GM06990 (cell line): ENCODE results near the gene PPP2R1B.

Experiments used
- DNase-seq: peaks from one replicate; pipeline ENCODE4 v3.0.0-alpha.2; 2011; ENCODE audit not compliant: insufficient read length; ENCODE audit errors: extremely low read depth
- H3K27me3 ChIP-seq: replicated peaks from 2 replicates; pipeline ENCODE4 v1.6.0; 2011; ENCODE audit warnings: low read length; ENCODE audit not compliant: control insufficient read depth, insufficient read depth
- H3K36me3 ChIP-seq: 2 replicates; pipeline ENCODE4 v1.5.1; 2011; ENCODE audit warnings: low read length; ENCODE audit not compliant: control insufficient read depth, insufficient read depth
- H3K4me3 ChIP-seq: replicated peaks from 2 replicates; pipeline ENCODE4 v1.5.1; 2011; ENCODE audit warnings: low read depth, mild to moderate bottlenecking, control low read depth, low read length
- TF ChIP-seq, protein P1 (sequence below): IDR thresholded peaks from 2 replicates; pipeline ENCODE4 v1.5.1; 2011; ENCODE audit warnings: low read length, control low read depth, mild to moderate bottlenecking, inconsistent platforms; ENCODE audit not compliant: insufficient read depth, poor library complexity, severe bottlenecking

Gene PPP2R1B

DNA sequence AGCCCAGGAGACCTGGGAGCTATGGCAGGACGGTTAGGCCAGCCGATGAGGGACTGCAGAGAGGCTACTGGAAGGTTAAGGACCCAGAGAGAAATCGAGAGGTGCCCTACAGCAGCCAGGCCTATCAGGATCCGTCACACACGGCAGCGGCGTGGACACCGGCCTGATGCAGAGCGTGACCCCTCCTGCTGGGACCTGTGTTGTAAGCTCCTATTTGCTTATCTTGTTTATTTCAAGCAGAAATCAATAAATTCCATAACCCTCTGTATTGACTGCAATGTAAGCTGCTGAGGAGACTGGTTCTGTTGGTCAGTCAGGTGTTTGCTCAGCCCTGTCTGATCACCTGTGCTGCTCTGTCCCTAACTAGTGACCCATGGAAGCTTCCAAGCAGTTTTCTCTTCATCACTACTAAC lies 39.9 kb downstream of the PPP2R1B start:
- no peak for DNase-seq
- Histone ChIP-seq H3K36me3 (peaks cover 20% of the 10 kb centered on the region), H3K27me3 (no peaks in the 10 kb centered on the region), H3K4me3 (no peak overlapping the region)
- TF ChIP-seq, protein P1, sequence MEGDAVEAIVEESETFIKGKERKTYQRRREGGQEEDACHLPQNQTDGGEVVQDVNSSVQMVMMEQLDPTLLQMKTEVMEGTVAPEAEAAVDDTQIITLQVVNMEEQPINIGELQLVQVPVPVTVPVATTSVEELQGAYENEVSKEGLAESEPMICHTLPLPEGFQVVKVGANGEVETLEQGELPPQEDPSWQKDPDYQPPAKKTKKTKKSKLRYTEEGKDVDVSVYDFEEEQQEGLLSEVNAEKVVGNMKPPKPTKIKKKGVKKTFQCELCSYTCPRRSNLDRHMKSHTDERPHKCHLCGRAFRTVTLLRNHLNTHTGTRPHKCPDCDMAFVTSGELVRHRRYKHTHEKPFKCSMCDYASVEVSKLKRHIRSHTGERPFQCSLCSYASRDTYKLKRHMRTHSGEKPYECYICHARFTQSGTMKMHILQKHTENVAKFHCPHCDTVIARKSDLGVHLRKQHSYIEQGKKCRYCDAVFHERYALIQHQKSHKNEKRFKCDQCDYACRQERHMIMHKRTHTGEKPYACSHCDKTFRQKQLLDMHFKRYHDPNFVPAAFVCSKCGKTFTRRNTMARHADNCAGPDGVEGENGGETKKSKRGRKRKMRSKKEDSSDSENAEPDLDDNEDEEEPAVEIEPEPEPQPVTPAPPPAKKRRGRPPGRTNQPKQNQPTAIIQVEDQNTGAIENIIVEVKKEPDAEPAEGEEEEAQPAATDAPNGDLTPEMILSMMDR: no peak

DNA sequence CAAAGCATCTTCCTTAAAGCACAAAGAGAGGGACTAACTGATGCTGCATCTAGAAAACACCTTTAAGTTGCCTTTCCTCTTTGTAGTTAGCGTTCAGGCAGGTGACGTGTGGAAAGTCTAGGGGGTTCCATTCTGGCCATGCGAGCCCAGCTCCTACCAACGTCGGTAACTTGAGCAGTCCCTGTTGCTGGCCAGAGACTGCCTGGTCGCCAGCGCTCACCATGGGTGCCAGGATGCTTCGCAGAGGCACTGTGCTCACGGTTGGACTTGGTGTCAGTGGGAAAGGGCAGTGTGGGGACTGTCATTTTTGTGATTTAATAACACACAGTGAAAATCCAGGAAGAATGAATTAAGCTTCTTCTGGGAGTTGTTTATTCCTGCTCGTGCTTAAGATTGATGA lies 40.6 kb downstream of the PPP2R1B start:
- no peak overlapping the region for H3K4me3 ChIP-seq
- DNase-seq: no peak
- H3K27me3 ChIP-seq: no peaks in the 10 kb centered on the region
- TF ChIP-seq, protein P1: no peak
- H3K36me3 ChIP-seq: peaks cover 24% of the 10 kb centered on the region

DNA sequence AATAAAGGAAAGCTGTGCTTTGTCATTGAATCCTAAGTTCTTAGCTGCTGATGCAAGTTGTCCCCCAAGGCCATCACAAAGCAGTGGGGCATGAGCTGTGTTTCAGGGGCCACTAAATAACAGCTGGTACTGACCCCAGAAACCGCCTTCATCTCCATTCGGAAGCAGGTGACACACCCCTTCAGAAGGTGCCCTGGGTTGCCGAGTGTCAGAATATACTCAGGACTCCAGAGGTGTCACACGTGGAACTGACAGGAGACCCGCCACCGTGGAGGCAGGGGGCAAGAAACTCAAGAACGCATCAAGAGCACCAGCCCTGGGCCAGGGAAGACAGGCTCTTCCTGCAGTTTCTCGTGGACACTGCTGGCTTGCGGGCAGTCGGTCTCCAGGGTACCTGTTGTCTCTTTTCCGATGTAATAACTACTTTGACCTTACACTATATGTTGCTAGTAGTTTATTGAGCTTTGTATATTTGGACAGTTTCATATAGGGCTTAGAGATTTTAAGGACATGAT lies 41.5 kb downstream of the PPP2R1B start:
- Histone ChIP-seq H3K4me3 (no peak overlapping the region), H3K36me3 (peaks cover 32% of the 10 kb centered on the region), H3K27me3 (no peaks in the 10 kb centered on the region)
- no peak for DNase-seq
- TF ChIP-seq, protein P1: no peak

DNA sequence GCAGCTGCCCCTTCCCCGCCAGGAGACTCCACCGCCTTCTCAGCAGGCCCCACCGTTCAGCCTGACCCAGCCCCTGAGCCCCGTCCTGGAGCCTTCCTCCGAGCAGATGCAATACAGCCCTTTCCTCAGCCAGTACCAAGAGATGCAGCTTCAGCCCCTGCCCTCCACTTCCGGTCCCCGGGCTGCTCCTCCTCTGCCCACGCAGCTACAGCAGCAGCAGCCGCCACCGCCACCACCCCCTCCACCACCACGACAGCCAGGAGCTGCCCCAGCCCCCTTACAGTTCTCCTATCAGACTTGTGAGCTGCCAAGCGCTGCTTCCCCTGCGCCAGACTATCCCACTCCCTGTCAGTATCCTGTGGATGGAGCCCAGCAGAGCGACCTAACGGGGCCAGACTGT lies 42.6 kb downstream of the PPP2R1B start:
- H3K4me3 ChIP-seq: no peak overlapping the region
- DNase-seq: no peak
- H3K27me3 ChIP-seq: no peaks in the 10 kb centered on the region
- TF ChIP-seq, protein P1: no peak
- H3K36me3 ChIP-seq: peaks cover 33% of the 10 kb centered on the region

- peaks cover 33% of the 10 kb centered on the region for H3K36me3 ChIP-seq
- DNase-seq: no peak
- TF ChIP-seq, protein P1: no peak
Observed at GRCh38 chr11:111722501-111722900, 43.7 kb downstream of the PPP2R1B start.

More at GRCh38 chr11:111722501-111722900, 43.7 kb downstream of the PPP2R1B start:
- H3K27me3 ChIP-seq: no peaks in the 10 kb centered on the region
- no peak overlapping the region for H3K4me3 ChIP-seq
